HG03135 (cell line): Measurements from ENCODE around the gene VN1R5.

Source experiments
- ATAC-seq: cut with Tn5 transposase; IDR thresholded peaks from one replicate; pipeline ENCODE4 v1.9.1; 2021; ENCODE audit warnings: mild to moderate bottlenecking, moderate library complexity; ENCODE audit not compliant: unreplicated experiment

Gene VN1R5

DNA sequence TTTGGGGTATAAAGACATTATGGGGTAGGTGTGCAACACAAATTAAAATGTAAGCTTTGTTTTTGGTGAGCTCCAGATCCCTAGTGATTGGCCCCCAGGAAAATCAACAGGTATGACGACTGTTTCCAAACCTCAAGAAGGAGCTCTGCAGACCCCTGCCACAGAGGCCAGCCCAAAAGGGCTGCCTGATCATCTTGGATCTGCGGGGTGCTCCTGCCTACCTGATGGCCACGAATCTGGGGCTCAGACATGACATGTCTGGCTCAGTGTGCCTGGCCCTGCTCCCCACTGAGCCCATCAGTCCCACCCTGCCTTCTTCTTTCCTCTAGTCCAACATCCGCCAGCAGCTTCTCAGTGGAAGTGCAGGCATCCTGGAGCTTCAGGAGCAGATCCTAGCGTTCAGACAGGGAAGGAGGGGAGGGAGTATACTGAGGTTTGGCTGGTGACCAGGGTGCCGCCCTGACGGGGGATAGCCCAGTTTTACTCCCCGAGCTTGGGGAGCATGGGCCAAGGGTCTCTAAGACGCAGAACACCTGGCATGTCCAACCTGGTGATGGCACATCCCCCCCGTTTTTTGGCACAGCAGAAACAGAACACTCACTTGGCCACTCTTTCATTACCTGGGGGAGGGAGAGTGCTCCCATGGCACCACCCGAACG lies 44.0 kb downstream of the VN1R5 start:
- ATAC-seq = no peak

DNA sequence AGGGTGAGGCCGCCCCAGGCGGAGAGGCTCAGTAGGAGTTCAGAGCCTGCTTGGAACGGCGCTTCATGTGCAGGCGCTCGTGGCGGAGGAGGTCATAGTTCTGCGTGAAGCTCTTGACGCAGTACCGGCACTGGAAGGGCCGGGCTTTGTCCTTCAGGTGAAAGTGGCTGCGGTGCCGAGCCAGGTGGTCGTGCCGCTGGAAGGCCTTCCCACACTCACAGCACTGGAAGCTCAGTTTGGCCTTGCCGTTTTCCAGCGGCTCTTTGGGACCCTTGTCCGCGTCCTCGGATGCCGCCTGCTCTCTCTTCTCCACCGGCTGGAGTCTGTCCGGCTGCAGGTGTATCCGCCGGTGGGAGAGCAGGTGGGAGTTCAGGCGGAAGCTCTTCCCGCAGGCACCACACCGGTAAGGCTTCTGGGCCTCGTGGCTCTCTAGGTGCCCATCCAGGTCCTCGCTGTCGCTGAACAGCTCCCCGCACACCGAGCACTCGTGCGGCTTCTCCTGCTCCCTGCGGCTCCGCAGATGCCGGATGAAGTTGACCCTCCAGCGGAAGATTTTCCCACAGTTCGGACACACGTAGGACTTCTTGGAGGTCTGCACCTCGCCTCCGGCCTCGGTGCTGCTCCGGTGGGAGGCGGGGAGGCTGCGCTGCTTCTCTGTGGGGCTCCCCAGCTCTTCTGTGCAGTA lies 44.8 kb downstream of the VN1R5 start:
- ATAC-seq = no peak

GRCh38 chr1:247301176-247301540 lies 45.3 kb downstream of the VN1R5 start:
- ATAC-seq = no peak

DNA sequence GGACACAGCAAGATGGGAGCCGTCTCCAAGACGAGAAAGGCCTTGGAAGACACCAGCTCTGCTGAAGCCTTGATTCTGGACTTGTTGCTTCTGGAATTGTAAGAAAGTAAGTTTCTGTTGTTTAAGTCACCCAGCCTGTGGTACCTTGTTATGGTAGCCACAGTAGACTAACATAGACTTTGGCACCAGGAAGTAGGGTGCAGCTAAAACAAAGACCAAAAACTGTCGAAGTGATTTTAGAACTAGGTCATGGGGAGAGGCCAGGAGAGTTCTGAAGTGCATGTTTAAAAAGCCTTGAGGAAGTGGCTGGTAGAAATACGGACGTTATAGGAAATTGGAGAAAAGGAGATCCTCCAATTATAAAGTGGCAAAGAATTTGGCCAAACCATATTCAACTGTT lies 47.3 kb downstream of the VN1R5 start:
- ATAC-seq = no peak

DNA sequence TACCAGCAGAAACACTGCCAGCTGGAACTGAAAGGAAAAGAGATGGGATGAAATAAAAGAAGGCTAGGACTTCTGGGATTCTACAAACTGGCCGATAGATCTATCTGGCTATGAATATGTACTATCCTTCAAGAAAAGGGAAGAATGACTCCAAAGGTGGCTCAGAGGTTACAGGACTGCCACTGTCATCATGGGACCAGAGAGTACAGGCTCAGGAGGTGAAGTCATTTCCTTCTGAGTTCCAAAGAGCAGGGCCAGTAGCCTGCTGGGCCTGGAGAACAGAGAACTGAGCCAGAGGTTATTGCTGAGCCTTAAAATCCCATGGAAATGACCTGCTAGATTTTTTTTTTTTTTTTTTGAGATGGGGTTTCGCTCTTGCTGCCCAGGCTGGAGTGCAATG lies 48.2 kb downstream of the VN1R5 start:
- no peak for ATAC-seq
